GM18508 (cell line): ENCODE data around the gene TXLNB.
"Not testable (repeated sequence)": the region's sequence is repeated elsewhere in the genome, so short reads cannot be mapped to it uniquely, and the experiment has no call there.

Experiments used
- ATAC-seq: cut with Tn5 transposase; IDR thresholded peaks from one replicate; pipeline ENCODE4 v1.9.1; 2021; ENCODE audit warnings: moderate number of reproducible peaks; ENCODE audit not compliant: insufficient read depth, unreplicated experiment

The TXLNB gene

GRCh38 chr6:139242457-139243240 lies 49.1 kb downstream of the TXLNB start:
- ATAC-seq, result no peak

- ATAC-seq, result no peak
Measured at GRCh38 chr6:139240161-139241010, 51.4 kb downstream of the TXLNB start.

- ATAC-seq, result no peak
Measured at GRCh38 chr6:139239064-139239463, 52.7 kb downstream of the TXLNB start.

- no peak for ATAC-seq
Measured at GRCh38 chr6:139236105-139236504, 55.7 kb downstream of the TXLNB start.

- no peak for ATAC-seq
Measured at GRCh38 chr6:139235661-139236060, 56.1 kb downstream of the TXLNB start.

- ATAC-seq, result not testable (repeated sequence)
Measured at GRCh38 chr6:139234193-139234592, 57.6 kb downstream of the TXLNB start.

- no peak for ATAC-seq
Measured at GRCh38 chr6:139231206-139231605, 60.6 kb downstream of the TXLNB start.

- no peak for ATAC-seq
Measured at GRCh38 chr6:139230391-139230840, 61.4 kb downstream of the TXLNB start.

GRCh38 chr6:139228387-139228786 lies 63.4 kb downstream of the TXLNB start:
- not testable (repeated sequence) for ATAC-seq

- ATAC-seq, result no peak
Measured at GRCh38 chr6:139219746-139220145, 72.1 kb downstream of the TXLNB start.

- ATAC-seq, result peak; percentile 100
Measured at GRCh38 chr6:139219271-139219729, 72.5 kb downstream of the TXLNB start.

- not testable (repeated sequence) for ATAC-seq
Measured at GRCh38 chr6:139212460-139212859, 79.3 kb downstream of the TXLNB start.

GRCh38 chr6:139210766-139211165 lies 81.0 kb downstream of the TXLNB start:
- not testable (repeated sequence) for ATAC-seq

GRCh38 chr6:139205843-139206242 lies 86.0 kb downstream of the TXLNB start:
- no peak for ATAC-seq

- ATAC-seq, result no peak
Measured at GRCh38 chr6:139204978-139205377, 86.8 kb downstream of the TXLNB start.

GRCh38 chr6:139201378-139201777 lies 90.4 kb downstream of the TXLNB start:
- ATAC-seq, result no peak

- no peak for ATAC-seq
Measured at GRCh38 chr6:139198529-139199288, 93.1 kb downstream of the TXLNB start.

- no peak for ATAC-seq
Measured at GRCh38 chr6:139194740-139195139, 97.1 kb downstream of the TXLNB start.
